HepG2 (cell line): ENCODE measurements around the gene MME. TPM values are rescaled to one million over a fixed set of nuclear protein-coding genes. Genes with fewer than 3 reads are reported as not detected.

Experiments used
- ATAC-seq: fragments of 200-7000 bp; cut with Tn5 transposase; 3 replicates; pipeline ENCODE4 v1.9.1; 2020; ENCODE audit warnings: mild to moderate bottlenecking, moderate library complexity
- BruUV-seq: library from RNA; stranded (reverse); fragments of 400-500 nt; replicated peaks from 2 replicates; lab custom pipeline; 2021; lab: Mats Ljungman, UMichigan
- CTCF ChIA-PET: fragments of 300-600 bp; formaldehyde crosslinking; extraction: SDS; loops from one replicate; lab custom pipeline; 2021; ENCODE audit warnings: low total read pairs, inconsistent platforms, low intra/inter-chr PET ratio; lab: Yijun Ruan, JAX
- POLR2A ChIA-PET: fragments of 350-600 bp; sonication (Branson Sonifier 250); formaldehyde crosslinking; loops from one replicate; lab custom pipeline; 2020; ENCODE audit warnings: antibody characterized with exemption, inconsistent platforms; lab: Yijun Ruan, JAX
- DNase-seq: peaks from one replicate; pipeline ENCODE4 v3.0.0-alpha.2; 2015; ENCODE audit warnings: low spot score
- FAIRE-seq: peaks from 3 replicates; lab custom pipeline; 2011; peaks lifted over from hg19 to GRCh38; lab: Jason Lieb, UNC
- H2AFZ ChIP-seq: one replicate; pipeline ENCODE4 v1.6.1; 2011; ENCODE audit warnings: low read length, inconsistent platforms
- H3K27ac ChIP-seq: fragments of 300-600 bp; 3 replicates; pipeline ENCODE4 v1.8.0; 2011; ENCODE audit warnings: mixed run types, mild to moderate bottlenecking, mixed read lengths, low read length, inconsistent platforms; ENCODE audit not compliant: insufficient read depth; ENCODE audit errors: extremely low read length
- H3K27me3 ChIP-seq, 2 experiments: fragments of 200-600 bp in 1 of 2; 2 replicates in 1 of 2; 3 replicates in 1 of 2; pipeline versions ENCODE4 v1.6.0 to v1.8.0; 2011; ENCODE audit warnings: low read length in 2 of 2, mild to moderate bottlenecking in 2 of 2, moderate library complexity in 2 of 2, inconsistent platforms in 1 of 2; ENCODE audit not compliant: insufficient read depth in 2 of 2, control insufficient read depth in 1 of 2
- H3K36me3 ChIP-seq, 2 experiments: fragments of 200-600 bp in 1 of 2; replicated peaks in 1 of 2; 2 replicates in 1 of 2; 3 replicates in 1 of 2; pipeline versions ENCODE4 v1.5.1 to v1.8.0; 2011; ENCODE audit warnings: low read length in 2 of 2, inconsistent platforms in 1 of 2; ENCODE audit not compliant: insufficient read depth in 2 of 2, control insufficient read depth in 1 of 2
- H3K4me1 ChIP-seq: 2 replicates; pipeline ENCODE4 v1.5.1; 2012; ENCODE audit warnings: low read length, inconsistent platforms; ENCODE audit not compliant: insufficient read depth
- H3K4me2 ChIP-seq: 2 replicates; pipeline ENCODE4 v1.6.0; 2011; ENCODE audit warnings: low read depth, low read length, inconsistent platforms
- H3K4me3 ChIP-seq, 3 experiments: fragments of 200-600 bp in 1 of 3; sonication (generic), shearing (Covaris generic) in 1 of 3; replicated peaks in 1 of 3; 2 replicates each; pipeline ENCODE4 v1.5.1; 2011 to 2016; ENCODE audit warnings: low read length in 3 of 3, inconsistent platforms in 2 of 3, low read depth in 2 of 3, mild to moderate bottlenecking in 2 of 3, control low read depth in 1 of 3, mixed read lengths in 1 of 3; ENCODE audit not compliant: insufficient read depth in 1 of 3
- H3K79me2 ChIP-seq: one replicate; pipeline ENCODE4 v1.6.1; 2011; ENCODE audit warnings: low read length, inconsistent platforms; ENCODE audit not compliant: insufficient read depth
- H3K9ac ChIP-seq: 2 replicates; pipeline ENCODE4 v1.6.0; 2011; ENCODE audit warnings: mild to moderate bottlenecking, low read depth, low read length, inconsistent platforms; ENCODE audit not compliant: insufficient read depth
- H3K9me3 ChIP-seq: 2 replicates; pipeline ENCODE4 v1.5.1; 2012; ENCODE audit warnings: mild to moderate bottlenecking, low read length
- H4K20me1 ChIP-seq: 2 replicates; pipeline ENCODE4 v1.6.0; 2011; ENCODE audit warnings: inconsistent platforms, mild to moderate bottlenecking, low read length, moderate library complexity; ENCODE audit not compliant: insufficient read depth
- ATF7 ChIP-seq, 2 experiments: fragments of 450-650 bp in 1 of 2; sonication (generic) in 1 of 2; formaldehyde crosslinking in 1 of 2; IDR thresholded peaks; 2 replicates each; pipeline versions ENCODE4 v1.4.0 to v1.6.1; 2016 to 2020; ENCODE audit warnings: antibody characterized with exemption in 1 of 2, mild to moderate bottlenecking in 1 of 2, missing genetic modification reagents in 1 of 2
- CENPT ChIP-seq: sonication (generic); formaldehyde crosslinking; IDR thresholded peaks from 2 replicates; pipeline ENCODE4 v1.8.0; 2022; ENCODE audit warnings: low read depth, mild to moderate bottlenecking, moderate library complexity, missing genetic modification reagents
- MZF1 ChIP-seq: sonication (generic); formaldehyde crosslinking; IDR thresholded peaks from 2 replicates; pipeline ENCODE4 v1.8.1; 2023; ENCODE audit warnings: mild to moderate bottlenecking, missing genetic modification reagents, borderline replicate concordance
- SIX4 ChIP-seq: sonication (generic); formaldehyde crosslinking; IDR thresholded peaks from 2 replicates; pipeline ENCODE4 v1.4.0; 2020; ENCODE audit warnings: missing genetic modification reagents
- ZHX2 ChIP-seq, 2 experiments: sonication (generic) in 1 of 2; formaldehyde crosslinking in 1 of 2; IDR thresholded peaks; 2 replicates each; pipeline versions ENCODE4 v1.6.1 to v1.9.0; 2014 to 2022; ENCODE audit warnings: antibody characterized with exemption in 1 of 2, borderline replicate concordance in 1 of 2, inconsistent platforms in 1 of 2, low read depth in 1 of 2, missing genetic modification reagents in 1 of 2
- ZIK1 ChIP-seq: sonication (generic); formaldehyde crosslinking; IDR thresholded peaks from 2 replicates; pipeline ENCODE4 v1.5.0; 2020; ENCODE audit warnings: mild to moderate bottlenecking, low read depth, missing genetic modification reagents, borderline replicate concordance
- ZNF3 ChIP-seq: IDR thresholded peaks from 2 replicates; pipeline ENCODE4 v1.7.0; 2017; ENCODE audit warnings: inconsistent platforms
- ZNF430 ChIP-seq: sonication (generic); formaldehyde crosslinking; IDR thresholded peaks from 2 replicates; pipeline ENCODE4 v1.9.0; 2021; ENCODE audit warnings: mild to moderate bottlenecking, missing genetic modification reagents
- ZNF512B ChIP-seq: sonication (generic); formaldehyde crosslinking; IDR thresholded peaks from 2 replicates; pipeline ENCODE4 v1.5.1; 2020; ENCODE audit warnings: missing genetic modification reagents, mild to moderate bottlenecking, borderline replicate concordance
- WGBS: methylation state at CpG from one replicate; pipeline ENCODE4 v1.1.6; 2017; ENCODE audit warnings: low lambda C conversion rate; 5-methylcytosine and 5-hydroxymethylcytosine counted together
- in situ Hi-C: cut with HindIII; loops from 2 replicates; pipeline ENCODE4 v1.10.0; 2017; ENCODE audit warnings: low pct_unique_long_range_greater_than_20kb; ENCODE audit not compliant: extremely low pct_ligation_motif_present
- intact Hi-C: fragments of 100-400 bp; cut with micrococcal nuclease; formaldehyde crosslinking; loops from one replicate; pipeline ENCODE4 v1.10.0; 2022; ENCODE audit not compliant: unreplicated experiment
- polyA plus RNA-seq, 8 experiments: library from polyadenylated mRNA; depleted of rRNA in 3 of 8; stranded (reverse) in 7 of 8; unstranded in 1 of 8; fragments of >200 nt; fragmentation: Illumina TruSeq in 4 of 8; extraction: Trizol in 4 of 8; gene quantifications; 2 replicates each; pipeline versions ENCODE4 v1.2.1 to v1.2.3, GENCODE V29; 2011 to 2016; ENCODE audit warnings: low read depth in 4 of 8, missing spikeins in 1 of 8, mixed read lengths in 1 of 8; ENCODE audit not compliant: insufficient read depth in 1 of 8
- total RNA-seq, 5 experiments: library from RNA; depleted of rRNA; stranded (reverse); fragments of >200 nt; fragmentation: Illumina TruSeq; extraction: Trizol; gene quantifications; 2 replicates each; pipeline ENCODE4 v1.2.3, GENCODE V29; 2016; ENCODE audit warnings: low read depth in 1 of 5

Gene MME
- total and polyA plus RNA-seq, 2 of the 13 experiments (the other 11 are each of a cell fraction or from before 2014, with no cell fraction given), result not detected

GRCh38 chr3:155053756-155054155, 26.4 kb upstream of the MME start:
- in situ Hi-C loops, result no loop called here
- CTCF ChIA-PET, result no interaction called here
- Histone ChIP-seq H3K79me2 (no peaks in the 10 kb centered on the region), H4K20me1 (no peaks in the 10 kb centered on the region), H2AFZ (no peak overlapping the region), H3K9me3 (peaks cover 41% of the 10 kb centered on the region), H3K4me3 (no peak overlapping the region), H3K27me3 (no peaks in the 10 kb centered on the region; a peak in 1 of 5 replicates), H3K4me1 (no peaks in the 10 kb centered on the region), H3K4me2 (no peak overlapping the region), H3K36me3 (no peaks in the 10 kb centered on the region), H3K27ac (no peak overlapping the region), H3K9ac (no peak overlapping the region)
- no peak for ATAC-seq
- TF ChIP-seq ZIK1 (CRISPR knock-in tag) (no peak), CENPT (CRISPR knock-in tag) (no peak), ATF7 (IDR thresholded peaks at IDR 0.05) (no peak), ATF7 (CRISPR knock-in tag; IDR thresholded peaks at IDR 0.05) (no peak)
- no peak for DNase-seq
- 5% methylated on average over 1 of the region's 1 CpG for WGBS
- no TSS peak for BruUV-seq
- FAIRE-seq, result no peak
- POLR2A ChIA-PET, result no interaction called here
- intact Hi-C loops, result no loop called here

- Histone ChIP-seq H3K27ac (no peak overlapping the region), H3K9me3 (no peaks in the 10 kb centered on the region), H3K79me2 (no peaks in the 10 kb centered on the region), H3K36me3 (no peaks in the 10 kb centered on the region), H3K27me3 (no peaks in the 10 kb centered on the region), H3K4me1 (no peaks in the 10 kb centered on the region), H4K20me1 (no peaks in the 10 kb centered on the region), H3K4me3 (no peak overlapping the region), H3K4me2 (no peak overlapping the region), H2AFZ (no peak overlapping the region), H3K9ac (no peak overlapping the region)
- no TSS peak for BruUV-seq
- in situ Hi-C loops (no loop called here), intact Hi-C loops (no loop called here)
- 0% methylated on average over 1 of the region's 1 CpG for WGBS
- no peak for ATAC-seq
- POLR2A ChIA-PET, result no interaction called here
- DNase-seq, result no peak
- no peak for FAIRE-seq
- CTCF ChIA-PET, result no interaction called here
- no peak for TF ChIP-seq ZNF430 (CRISPR knock-in tag)
- TF ChIP-seq MZF1 (CRISPR knock-in tag), result no peak
- TF ChIP-seq ZNF3 (CRISPR knock-in tag), result no peak
- TF ChIP-seq ZNF512B (CRISPR knock-in tag), result no peak
- no peak for TF ChIP-seq ZHX2 (IDR thresholded peaks at IDR 0.05; ENCODE audit: low read depth)
- TF ChIP-seq ZHX2 (CRISPR knock-in tag; IDR thresholded peaks at IDR 0.05; ENCODE audit: borderline replicate concordance), result no peak
- TF ChIP-seq SIX4 (CRISPR knock-in tag), result no peak
Measured at GRCh38 chr3:155064920-155065319, 15.2 kb upstream of the MME start.
